ENCODE results near the gene SLC44A3.

The SLC44A3 gene

GRCh38 chr1:94909486-94909885 is 89.3 kb downstream of the SLC44A3 start:
- H3K9me3 ChIP-seq (ENCODE audit: control insufficient read depth in 5 of 5, low read length in 5 of 5): no peaks in the 10 kb centered on the region
- no peak overlapping the region for H3K27ac ChIP-seq (ENCODE audit: low read depth, low read length)
- H3K4me1 ChIP-seq (ENCODE audit: control insufficient read depth in 5 of 5, insufficient read depth in 5 of 5, low read length in 5 of 5): peaks cover 2 to 50% (median 34%) of the 10 kb centered on the region in 5 donors
- H3K4me3 ChIP-seq (ENCODE audit: low read depth in 1 of 5, low read length in 5 of 5): no peak overlapping the region
- no peak overlapping the region for H3K9ac ChIP-seq (ENCODE audit: low read length in 5 of 5)
- peaks cover 0 to 5% (median 4%) of the 10 kb centered on the region in 5 donors for H3K36me3 ChIP-seq (ENCODE audit: control insufficient read depth in 5 of 5, insufficient read depth in 5 of 5, low read length in 5 of 5)
- no peaks in the 10 kb centered on the region for H3K27me3 ChIP-seq (ENCODE audit: control insufficient read depth in 5 of 5, insufficient read depth in 4 of 5, low read length in 5 of 5)

- H3K27ac ChIP-seq (ENCODE audit: low read depth, low read length): peak overlapping the region; percentile 33
- H3K9me3 ChIP-seq (ENCODE audit: control insufficient read depth in 5 of 5, low read length in 5 of 5): no peaks in the 10 kb centered on the region
- H3K27me3 ChIP-seq (ENCODE audit: control insufficient read depth in 5 of 5, insufficient read depth in 4 of 5, low read length in 5 of 5): no peaks in the 10 kb centered on the region
- peaks cover 0 to 5% (median 4%) of the 10 kb centered on the region in 5 donors for H3K36me3 ChIP-seq (ENCODE audit: control insufficient read depth in 5 of 5, insufficient read depth in 5 of 5, low read length in 5 of 5)
- no peak overlapping the region for H3K9ac ChIP-seq (ENCODE audit: low read length in 5 of 5)
- peak overlapping the region in 1 of 5 donors; percentile 5 for H3K4me3 ChIP-seq (ENCODE audit: low read depth in 1 of 5, low read length in 5 of 5)
- peaks cover 2 to 36% (median 33%) of the 10 kb centered on the region in 5 donors for H3K4me1 ChIP-seq (ENCODE audit: control insufficient read depth in 5 of 5, insufficient read depth in 5 of 5, low read length in 5 of 5)
These were observed 92.4 kb downstream of the SLC44A3 start for GRCh38 chr1:94912263-94913184.

GRCh38 chr1:94917251-94917650 is 97.1 kb downstream of the SLC44A3 start:
- Histone ChIP-seq H3K9me3 (ENCODE audit: control insufficient read depth in 5 of 5, low read length in 5 of 5) (no peaks in the 10 kb centered on the region), H3K4me3 (ENCODE audit: low read depth in 1 of 5, low read length in 5 of 5) (no peak overlapping the region), H3K9ac (ENCODE audit: low read length in 5 of 5) (no peak overlapping the region), H3K27me3 (ENCODE audit: control insufficient read depth in 5 of 5, insufficient read depth in 4 of 5, low read length in 5 of 5) (no peaks in the 10 kb centered on the region), H3K27ac (ENCODE audit: low read depth, low read length) (no peak overlapping the region), H3K36me3 (ENCODE audit: control insufficient read depth in 5 of 5, insufficient read depth in 5 of 5, low read length in 5 of 5) (peaks cover 0 to 3% (median 0%) of the 10 kb centered on the region in 5 donors), H3K4me1 (ENCODE audit: control insufficient read depth in 5 of 5, insufficient read depth in 5 of 5, low read length in 5 of 5) (peaks cover 3 to 55% (median 45%) of the 10 kb centered on the region in 5 donors)

GRCh38 chr1:94919241-94920030 is 99.3 kb downstream of the SLC44A3 start:
- H3K27ac ChIP-seq (ENCODE audit: low read depth, low read length): peak overlapping the region; percentile 35
- H3K9me3 ChIP-seq (ENCODE audit: control insufficient read depth in 5 of 5, low read length in 5 of 5): no peaks in the 10 kb centered on the region
- no peak overlapping the region for H3K4me3 ChIP-seq (ENCODE audit: low read depth in 1 of 5, low read length in 5 of 5)
- H3K4me1 ChIP-seq (ENCODE audit: control insufficient read depth in 5 of 5, insufficient read depth in 5 of 5, low read length in 5 of 5): peaks cover 3 to 55% (median 47%) of the 10 kb centered on the region in 5 donors
- no peak overlapping the region for H3K9ac ChIP-seq (ENCODE audit: low read length in 5 of 5)
- peaks cover 0 to 3% (median 0%) of the 10 kb centered on the region in 5 donors for H3K36me3 ChIP-seq (ENCODE audit: control insufficient read depth in 5 of 5, insufficient read depth in 5 of 5, low read length in 5 of 5)
- no peaks in the 10 kb centered on the region for H3K27me3 ChIP-seq (ENCODE audit: control insufficient read depth in 5 of 5, insufficient read depth in 4 of 5, low read length in 5 of 5)

GRCh38 chr1:94920061-94920460 is 99.9 kb downstream of the SLC44A3 start:
- H3K9ac ChIP-seq (ENCODE audit: low read length in 5 of 5): peak overlapping the region in 2 of 5 donors; percentile 28 to 49
- no peaks in the 10 kb centered on the region for H3K27me3 ChIP-seq (ENCODE audit: control insufficient read depth in 5 of 5, insufficient read depth in 4 of 5, low read length in 5 of 5)
- H3K4me1 ChIP-seq (ENCODE audit: control insufficient read depth in 5 of 5, insufficient read depth in 5 of 5, low read length in 5 of 5): peaks cover 3 to 59% (median 51%) of the 10 kb centered on the region in 5 donors
- H3K36me3 ChIP-seq (ENCODE audit: control insufficient read depth in 5 of 5, insufficient read depth in 5 of 5, low read length in 5 of 5): peaks cover 0 to 3% (median 0%) of the 10 kb centered on the region in 5 donors
- no peak overlapping the region for H3K4me3 ChIP-seq (ENCODE audit: low read depth in 1 of 5, low read length in 5 of 5)
- no peaks in the 10 kb centered on the region for H3K9me3 ChIP-seq (ENCODE audit: control insufficient read depth in 5 of 5, low read length in 5 of 5)
- peak overlapping the region; percentile 35 for H3K27ac ChIP-seq (ENCODE audit: low read depth, low read length)

- Histone ChIP-seq H3K4me3 (ENCODE audit: low read depth in 1 of 5, low read length in 5 of 5) (no peak overlapping the region), H3K27ac (ENCODE audit: low read depth, low read length) (peak overlapping the region; percentile 93), H3K4me1 (ENCODE audit: control insufficient read depth in 5 of 5, insufficient read depth in 5 of 5, low read length in 5 of 5) (peaks cover 5 to 67% (median 55%) of the 10 kb centered on the region in 5 donors), H3K27me3 (ENCODE audit: control insufficient read depth in 5 of 5, insufficient read depth in 4 of 5, low read length in 5 of 5) (no peaks in the 10 kb centered on the region), H3K36me3 (ENCODE audit: control insufficient read depth in 5 of 5, insufficient read depth in 5 of 5, low read length in 5 of 5) (no peaks in the 10 kb centered on the region), H3K9ac (ENCODE audit: low read length in 5 of 5) (peak overlapping the region in 1 of 5 donors; percentile 75), H3K9me3 (ENCODE audit: control insufficient read depth in 5 of 5, low read length in 5 of 5) (no peaks in the 10 kb centered on the region)
These were observed 101.8 kb downstream of the SLC44A3 start for GRCh38 chr1:94921977-94922376.

- Histone ChIP-seq H3K9ac (ENCODE audit: low read length in 5 of 5) (peak overlapping the region in 4 of 5 donors; percentile 2 to 75 (median 33)), H3K4me3 (ENCODE audit: low read depth in 1 of 5, low read length in 5 of 5) (peak overlapping the region in 4 of 5 donors; percentile 1 to 61 (median 2)), H3K36me3 (ENCODE audit: control insufficient read depth in 5 of 5, insufficient read depth in 5 of 5, low read length in 5 of 5) (no peaks in the 10 kb centered on the region), H3K27ac (ENCODE audit: low read depth, low read length) (peak overlapping the region; percentile 93), H3K4me1 (ENCODE audit: control insufficient read depth in 5 of 5, insufficient read depth in 5 of 5, low read length in 5 of 5) (peaks cover 5 to 72% (median 60%) of the 10 kb centered on the region in 5 donors), H3K27me3 (ENCODE audit: control insufficient read depth in 5 of 5, insufficient read depth in 4 of 5, low read length in 5 of 5) (no peaks in the 10 kb centered on the region), H3K9me3 (ENCODE audit: control insufficient read depth in 5 of 5, low read length in 5 of 5) (no peaks in the 10 kb centered on the region)
These were observed 102.7 kb downstream of the SLC44A3 start for GRCh38 chr1:94922761-94923331.

- H3K9me3 ChIP-seq (ENCODE audit: control insufficient read depth in 5 of 5, low read length in 5 of 5): no peaks in the 10 kb centered on the region
- peak overlapping the region; percentile 42 to 98 (median 92) for H3K9ac ChIP-seq (ENCODE audit: low read length in 5 of 5)
- H3K4me3 ChIP-seq (ENCODE audit: low read depth in 1 of 5, low read length in 5 of 5): peak overlapping the region; percentile 66 to 96 (median 89)
- H3K27me3 ChIP-seq (ENCODE audit: control insufficient read depth in 5 of 5, insufficient read depth in 4 of 5, low read length in 5 of 5): no peaks in the 10 kb centered on the region
- peak overlapping the region; percentile 93 for H3K27ac ChIP-seq (ENCODE audit: low read depth, low read length)
- H3K4me1 ChIP-seq (ENCODE audit: control insufficient read depth in 5 of 5, insufficient read depth in 5 of 5, low read length in 5 of 5): peaks cover 4 to 80% (median 67%) of the 10 kb centered on the region in 5 donors
- H3K36me3 ChIP-seq (ENCODE audit: control insufficient read depth in 5 of 5, insufficient read depth in 5 of 5, low read length in 5 of 5): no peaks in the 10 kb centered on the region
These were observed 104.8 kb downstream of the SLC44A3 start for GRCh38 chr1:94925004-94925403.

- Histone ChIP-seq H3K36me3 (ENCODE audit: control insufficient read depth in 5 of 5, insufficient read depth in 5 of 5, low read length in 5 of 5) (no peaks in the 10 kb centered on the region), H3K27ac (ENCODE audit: low read depth, low read length) (peak overlapping the region; percentile 93), H3K27me3 (ENCODE audit: control insufficient read depth in 5 of 5, insufficient read depth in 4 of 5, low read length in 5 of 5) (no peaks in the 10 kb centered on the region), H3K9ac (ENCODE audit: low read length in 5 of 5) (peak overlapping the region; percentile 68 to 98 (median 97)), H3K4me3 (ENCODE audit: low read depth in 1 of 5, low read length in 5 of 5) (peak overlapping the region; percentile 66 to 96 (median 89)), H3K4me1 (ENCODE audit: control insufficient read depth in 5 of 5, insufficient read depth in 5 of 5, low read length in 5 of 5) (peaks cover 4 to 74% (median 62%) of the 10 kb centered on the region in 5 donors), H3K9me3 (ENCODE audit: control insufficient read depth in 5 of 5, low read length in 5 of 5) (no peaks in the 10 kb centered on the region)
These were observed 105.5 kb downstream of the SLC44A3 start for GRCh38 chr1:94925561-94926125.

Measured in subcutaneous abdominal adipose tissue (tissue), 5 donors.